DMS 273 (cell line): ENCODE data around the gene CEMIP2.

ENCODE experiments used
- DNase-seq: peaks from one replicate; lab custom pipeline; 2025; ENCODE audit not compliant: unreplicated experiment; lab: John Stamatoyannopoulos, UW

The CEMIP2 gene

DNA sequence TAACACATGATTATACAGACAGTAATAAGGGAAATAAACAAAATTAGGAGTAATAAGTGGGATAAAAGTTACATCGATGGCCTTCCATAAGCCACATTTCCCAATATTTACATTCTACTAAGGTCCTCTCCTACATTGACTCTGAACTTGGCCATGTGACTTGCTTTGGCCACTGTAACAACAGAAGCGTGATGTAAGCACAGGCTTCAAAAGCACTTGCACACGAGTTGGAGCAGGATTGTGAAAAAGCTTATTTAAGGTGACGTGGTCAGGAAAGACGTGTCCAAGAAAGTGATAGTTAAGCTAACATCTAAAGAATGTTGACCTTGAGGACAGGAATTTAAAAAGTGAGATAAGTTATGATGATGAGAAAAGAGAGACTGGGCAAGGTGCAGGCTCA lies 9.8 kb upstream of the CEMIP2 start:
- DNase-seq: no peak

DNA sequence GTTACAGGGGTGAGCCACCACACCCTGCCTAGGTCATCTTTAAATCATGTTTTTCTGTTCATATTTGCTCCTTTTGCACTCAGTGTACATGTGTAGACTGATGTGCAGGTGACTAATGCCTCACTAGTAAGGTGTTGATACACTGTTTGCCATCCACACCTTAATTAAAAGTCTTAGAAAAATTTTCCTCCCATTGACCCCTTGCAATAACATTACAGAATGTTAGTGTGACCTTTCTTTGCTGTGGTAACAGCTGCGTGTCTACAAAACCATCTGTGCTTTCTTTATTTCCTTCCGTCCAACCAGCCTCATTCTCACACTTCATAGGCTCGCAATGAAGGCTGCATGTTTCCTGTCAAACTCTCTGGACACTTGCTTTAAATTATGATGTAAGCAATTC lies 6.6 kb upstream of the CEMIP2 start:
- DNase-seq: peak; percentile 57

DNA sequence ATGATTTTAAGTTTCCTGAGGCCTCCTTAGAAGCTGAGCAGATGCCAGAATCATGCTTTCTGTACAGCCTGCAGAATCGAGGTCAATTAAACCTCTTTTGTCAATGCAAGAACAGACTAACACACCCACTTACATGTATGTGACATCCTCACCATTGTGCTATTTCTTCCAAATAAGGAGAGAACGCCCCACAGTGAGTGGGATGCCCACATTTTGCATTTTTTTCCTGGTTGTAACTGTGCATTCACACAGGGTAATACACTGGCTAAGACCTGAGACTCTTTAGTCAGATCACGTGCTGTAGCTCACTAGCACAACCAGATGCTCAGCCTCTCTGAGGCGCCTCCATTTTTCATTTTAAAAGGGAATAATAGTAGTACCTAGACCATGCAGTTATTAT lies 4.4 kb upstream of the CEMIP2 start:
- DNase-seq: no peak

DNA sequence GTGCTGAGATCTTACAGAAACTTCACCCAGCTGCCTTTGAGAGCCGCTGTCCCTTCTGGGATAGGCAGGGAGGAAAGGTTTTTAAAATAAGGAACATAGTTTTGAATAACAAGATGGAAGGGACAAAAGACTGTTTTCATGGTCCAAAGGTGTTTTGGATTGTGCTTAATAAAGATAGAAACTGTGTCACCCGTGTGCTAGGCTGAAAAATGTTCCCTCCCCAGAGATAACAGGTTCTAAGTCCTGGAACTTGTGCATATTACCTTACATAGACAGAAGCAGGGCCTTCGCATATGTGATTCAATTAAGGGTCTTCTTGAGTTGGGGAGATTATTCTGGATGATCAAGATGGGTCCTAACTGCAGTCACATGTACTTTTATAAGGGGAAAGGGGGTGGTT lies 1.9 kb upstream of the CEMIP2 start:
- DNase-seq: no peak

DNA sequence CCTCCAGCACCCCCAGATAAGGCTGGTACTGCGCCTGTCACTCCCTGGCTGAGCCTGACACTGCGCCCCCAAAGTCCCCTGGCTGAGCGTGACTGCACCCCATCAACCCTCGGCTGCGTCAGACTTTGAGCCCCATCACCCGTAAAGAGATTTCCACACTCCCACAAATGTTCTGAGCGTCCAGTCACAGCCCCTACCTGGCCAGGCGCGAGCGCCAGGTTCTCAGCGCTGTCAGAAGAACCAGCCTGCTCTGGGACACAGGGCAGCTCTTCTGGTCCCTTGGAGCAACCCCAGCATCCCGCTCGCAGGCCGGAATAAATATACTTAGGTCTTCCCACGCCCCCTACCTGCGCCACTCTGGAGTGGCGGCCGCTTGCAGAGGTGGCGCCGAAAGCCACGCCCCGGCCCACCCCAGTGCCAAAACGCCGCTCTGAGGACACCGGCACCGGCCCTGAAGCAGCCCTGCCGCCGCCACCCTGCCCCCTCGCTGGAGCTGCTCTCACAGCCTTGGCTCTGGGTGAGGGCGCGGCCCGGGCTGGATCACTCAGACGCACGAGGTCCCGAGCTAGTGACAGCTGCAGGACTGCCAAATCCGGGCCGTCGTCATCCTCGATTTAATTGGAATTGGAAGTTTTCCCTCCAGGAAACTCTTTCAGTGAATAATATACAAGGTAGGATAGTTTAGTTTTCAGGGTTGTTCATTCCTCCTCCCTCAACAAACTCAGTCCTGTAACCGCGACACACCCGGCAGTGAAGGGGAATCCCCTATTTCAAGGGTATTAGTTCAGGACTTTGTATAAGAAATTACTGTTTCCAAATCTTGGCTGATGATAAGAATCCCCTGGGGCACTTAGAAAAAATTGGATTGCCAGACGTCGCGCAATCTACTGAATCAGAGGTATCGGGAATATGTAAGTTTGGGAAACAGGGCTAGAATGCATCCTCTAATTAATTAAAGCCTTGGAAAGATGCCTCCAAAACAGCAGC lies 1.2 kb upstream of the CEMIP2 start:
- DNase-seq: peak; percentile 91

DNA sequence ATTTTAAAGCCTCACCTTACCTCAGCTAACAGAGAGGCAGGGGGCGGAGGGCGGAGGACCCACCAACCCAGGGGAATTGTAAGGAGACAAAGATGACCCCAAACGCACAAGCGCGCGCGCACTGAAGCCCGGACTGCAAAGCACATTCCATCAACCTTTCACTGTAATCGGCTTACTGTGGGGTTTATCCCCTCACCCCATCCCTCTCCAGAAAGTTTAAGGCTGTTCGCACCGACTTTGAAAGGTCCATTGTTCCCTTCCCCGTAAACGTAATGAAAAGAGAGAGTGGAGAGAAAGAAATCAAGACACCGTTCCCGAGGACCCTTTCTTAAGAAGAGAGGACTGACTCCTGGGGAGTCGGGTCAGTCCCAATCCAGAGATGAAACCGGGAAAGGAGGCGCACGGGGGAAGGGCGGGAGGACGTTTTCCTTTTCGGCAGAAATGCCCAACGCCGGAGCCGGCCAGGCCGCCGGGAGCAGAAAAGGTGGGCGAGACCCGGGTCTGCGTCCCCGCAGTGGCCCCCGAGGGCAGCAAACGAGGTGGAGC lies 464 bp downstream of the CEMIP2 start:
- peak; percentile 55 for DNase-seq

DNA sequence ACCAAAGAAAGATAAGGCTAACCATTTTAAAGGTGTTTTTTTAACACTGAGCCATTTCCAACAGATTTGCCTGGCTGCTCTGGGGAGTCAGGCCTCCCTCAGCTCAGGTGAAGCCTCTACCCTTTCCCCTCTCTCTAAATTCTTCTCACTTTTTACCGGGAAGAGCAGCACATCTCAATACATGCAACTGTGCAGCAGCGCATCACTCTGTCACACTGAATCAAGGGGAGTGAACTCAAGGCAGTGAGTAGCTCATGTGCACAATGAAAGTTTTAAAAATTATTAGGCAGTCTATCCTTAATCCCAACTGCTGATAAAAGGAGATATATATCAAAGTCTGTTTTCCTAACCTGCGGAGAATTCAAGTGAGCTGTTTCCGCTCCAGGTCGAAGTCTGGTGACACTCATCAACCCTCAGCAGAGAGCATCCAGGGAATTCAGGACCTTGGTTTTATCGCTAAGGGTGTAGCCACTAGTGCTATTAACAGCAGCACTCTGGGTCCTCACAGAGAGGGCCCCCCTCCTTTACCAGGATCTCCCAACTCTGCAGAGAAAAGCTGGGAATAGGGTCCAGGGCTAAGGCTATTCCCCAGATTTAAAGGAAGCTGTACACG lies 1.0 kb downstream of the CEMIP2 start:
- DNase-seq: peak; percentile 39

DNA sequence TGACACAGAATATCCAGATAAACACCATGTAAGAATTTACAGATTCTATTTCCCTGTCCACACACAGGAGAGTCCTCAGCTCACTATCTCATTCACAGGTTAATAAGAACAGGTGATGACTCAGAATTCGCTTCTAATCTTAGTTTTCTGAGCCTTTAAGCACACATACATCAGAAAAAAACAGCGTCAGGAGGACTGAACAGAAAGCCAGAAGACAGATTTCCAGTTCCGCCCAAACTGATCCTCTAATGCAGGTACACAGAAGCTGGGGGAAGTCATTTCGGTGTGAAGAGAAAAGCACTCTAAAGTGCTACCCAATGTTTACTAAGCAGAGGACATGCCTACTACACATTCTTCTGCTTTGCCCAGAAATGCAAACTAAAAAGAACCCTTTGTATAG lies 1.6 kb downstream of the CEMIP2 start:
- DNase-seq: no peak

DNA sequence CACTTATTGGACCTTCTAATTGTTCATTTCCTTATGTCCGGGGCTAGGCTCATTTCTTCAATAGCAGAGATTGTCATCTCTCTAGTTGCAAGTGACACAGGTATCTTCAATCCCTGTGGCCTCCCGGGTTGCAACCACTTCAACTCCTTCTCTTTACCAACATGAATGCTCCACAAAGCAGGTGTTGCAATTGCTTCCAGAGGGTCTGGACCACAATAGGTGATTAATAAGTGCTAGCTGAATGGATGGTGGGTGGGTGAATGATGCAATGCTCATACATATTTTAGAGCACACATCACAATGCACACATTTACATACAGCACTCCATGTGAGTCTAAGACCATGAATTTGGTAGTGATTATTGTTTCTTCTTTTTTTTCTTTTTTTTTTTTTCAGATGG lies 2.6 kb downstream of the CEMIP2 start:
- no peak for DNase-seq

DNA sequence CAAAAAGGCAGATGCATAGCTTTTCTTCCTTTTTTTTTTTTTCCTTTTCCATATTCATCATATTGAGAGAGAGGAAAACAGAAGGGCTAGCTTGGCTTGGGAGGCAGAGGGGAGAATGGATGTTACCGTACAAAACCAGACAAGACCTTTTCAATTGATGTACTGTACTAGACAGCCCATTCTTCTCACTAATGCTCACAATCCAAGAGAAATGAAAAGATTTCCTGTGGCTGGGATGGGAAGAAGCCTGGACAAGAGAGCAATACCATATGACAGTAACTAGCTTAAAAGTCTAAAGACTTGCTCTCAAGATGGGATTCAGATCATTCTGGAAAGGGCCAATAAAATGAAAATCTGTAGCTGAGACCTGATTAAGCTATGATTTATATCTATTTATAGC lies 3.4 kb downstream of the CEMIP2 start:
- no peak for DNase-seq

DNA sequence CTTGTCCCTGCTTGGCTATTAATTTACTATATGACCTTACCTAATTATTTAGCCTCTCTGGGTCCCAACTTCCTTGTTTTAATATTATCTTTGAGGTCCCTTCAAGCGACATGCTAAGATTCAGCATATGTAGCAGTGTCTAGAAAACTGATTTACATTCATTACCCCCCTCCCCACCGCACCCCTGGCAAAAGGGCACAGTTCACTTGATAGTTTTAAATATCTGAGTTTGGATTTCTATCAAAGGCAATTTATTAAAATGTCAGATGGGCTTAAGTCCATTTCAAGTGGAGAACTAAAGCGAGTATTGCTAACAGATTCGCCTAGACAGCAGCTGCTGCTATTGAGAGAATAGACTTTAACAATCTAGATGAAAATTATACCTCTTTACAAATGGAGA lies 3.9 kb downstream of the CEMIP2 start:
- peak; percentile 26 for DNase-seq

DNA sequence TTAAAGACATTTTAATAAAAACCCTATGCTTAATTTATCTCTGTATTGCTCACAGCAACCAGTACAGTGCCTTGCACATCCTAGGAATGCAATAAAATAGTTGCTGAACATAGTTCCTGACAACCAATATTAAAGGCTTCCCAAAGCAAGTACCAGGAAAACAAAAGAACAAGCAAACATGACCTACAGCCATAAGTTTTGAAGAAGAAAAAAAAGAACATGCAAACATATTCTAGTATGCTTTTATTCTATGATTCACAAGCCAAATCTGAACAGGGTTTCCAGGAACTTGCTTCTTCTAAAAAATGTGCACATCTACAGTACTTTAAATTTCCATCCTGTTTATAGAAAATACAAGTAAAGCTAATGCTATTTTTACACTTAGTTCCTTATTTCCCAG lies 4.5 kb downstream of the CEMIP2 start:
- DNase-seq: no peak

DNA sequence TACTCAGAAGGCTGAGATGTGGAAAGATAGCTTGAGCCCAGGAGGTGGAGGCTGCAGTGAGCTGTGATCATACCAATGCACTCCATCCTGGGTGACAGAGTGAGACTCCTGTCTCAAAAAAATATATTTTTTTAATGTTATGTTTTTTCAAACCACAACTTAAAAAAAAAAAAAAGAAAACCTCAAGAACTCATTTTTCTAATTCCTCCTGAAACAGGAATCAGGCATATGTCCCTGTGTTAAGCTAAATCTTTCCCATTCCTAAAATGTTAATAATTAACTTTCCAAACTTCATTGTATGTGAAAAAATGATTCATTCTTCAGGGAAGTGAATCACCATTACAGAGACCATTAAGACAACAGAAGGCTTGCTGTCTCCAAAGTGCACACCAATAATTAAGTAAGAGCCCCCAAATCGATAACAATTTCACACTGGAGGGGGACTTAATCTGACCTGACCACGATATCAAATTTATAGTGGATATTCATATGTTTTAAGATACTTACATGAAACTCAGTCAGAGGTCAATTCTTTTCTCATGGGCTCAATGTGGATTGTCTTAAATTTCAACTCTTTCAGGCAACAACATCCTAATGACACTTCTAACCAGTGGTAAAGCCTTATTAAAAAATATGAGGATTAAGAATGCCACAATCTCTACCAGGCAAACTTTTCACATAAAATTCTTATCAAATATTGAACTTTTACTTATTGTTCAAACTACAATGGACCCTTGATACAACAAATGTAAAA lies 5.2 kb downstream of the CEMIP2 start:
- DNase-seq: no peak

DNA sequence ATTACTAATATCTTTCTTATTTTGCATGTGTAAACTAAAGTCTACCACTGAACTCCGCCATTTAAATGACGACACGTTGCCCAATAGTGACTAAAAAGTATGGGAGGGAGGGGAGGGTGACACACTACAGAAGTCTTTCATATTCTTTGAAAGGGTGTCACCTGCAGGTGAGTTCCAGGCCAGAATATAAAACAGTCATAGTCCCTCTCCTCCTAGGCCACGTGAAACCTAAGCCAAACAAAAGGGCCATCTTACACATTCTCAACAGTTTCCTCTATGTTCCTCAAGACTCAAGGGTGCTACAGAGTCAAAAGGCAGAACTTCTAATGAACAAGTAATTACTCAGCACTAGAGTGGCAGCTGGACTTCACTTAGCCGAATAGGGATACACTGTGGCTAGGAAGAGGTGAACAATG lies 6.4 kb downstream of the CEMIP2 start:
- no peak for DNase-seq

DNA sequence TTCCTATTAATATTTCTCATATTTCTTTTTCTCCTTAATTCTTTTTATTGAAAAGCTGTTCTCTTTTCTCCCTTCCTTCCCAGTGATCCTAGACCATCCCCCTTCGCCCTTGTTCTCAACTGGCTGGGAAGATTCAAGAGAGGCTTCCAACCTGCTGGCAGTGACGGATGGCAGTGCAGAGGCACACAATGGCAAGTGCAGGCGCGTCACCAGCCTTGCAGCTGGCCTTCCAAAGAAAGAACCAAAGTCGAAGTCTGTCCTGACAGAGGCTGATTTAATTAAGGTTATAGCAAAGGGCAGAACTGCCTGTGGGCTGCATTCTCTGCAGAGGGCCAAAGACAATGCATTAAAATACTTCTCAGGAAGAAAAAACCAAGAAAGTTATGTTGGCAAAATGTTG lies 7.4 kb downstream of the CEMIP2 start:
- DNase-seq: peak; percentile 68

DNA sequence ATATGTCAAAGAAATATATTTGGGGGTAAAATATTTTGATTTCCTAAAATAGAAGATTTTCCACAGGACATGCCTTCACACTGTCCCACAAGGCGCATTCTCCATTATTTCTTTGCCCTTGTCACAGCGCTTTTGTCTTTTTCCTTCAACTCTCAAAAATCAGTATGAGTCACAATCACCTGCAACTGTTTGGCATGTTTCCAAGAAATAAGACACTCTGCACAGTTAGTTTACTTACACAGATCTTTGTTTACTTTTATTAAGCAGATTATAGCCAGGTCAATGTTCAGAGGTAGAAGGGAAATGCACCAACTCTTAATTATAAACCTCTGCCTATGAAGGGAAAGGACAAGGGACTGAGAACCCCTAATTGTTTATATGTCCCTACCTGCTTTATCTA lies 9.5 kb downstream of the CEMIP2 start:
- peak; percentile 59 for DNase-seq

DNA sequence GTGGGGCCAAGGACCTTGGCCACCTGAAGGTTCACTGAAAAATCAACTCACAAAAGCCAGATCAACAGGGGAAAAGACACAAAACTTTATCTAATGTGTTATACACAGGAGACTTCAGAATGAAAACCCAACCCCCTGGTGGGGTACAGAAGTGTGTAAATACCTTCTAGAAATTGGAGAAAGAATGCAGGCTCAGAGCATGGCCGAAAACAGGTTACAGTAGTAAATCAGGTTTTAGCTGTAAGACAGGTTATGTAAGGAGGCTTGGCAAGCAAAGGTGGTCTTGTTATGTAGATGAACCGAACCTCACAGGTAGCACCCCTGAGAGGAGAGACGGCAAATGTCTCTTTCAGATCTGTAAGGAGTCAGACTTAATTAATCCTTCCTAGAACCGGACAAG lies 10.0 kb downstream of the CEMIP2 start:
- peak; percentile 37 for DNase-seq

DNA sequence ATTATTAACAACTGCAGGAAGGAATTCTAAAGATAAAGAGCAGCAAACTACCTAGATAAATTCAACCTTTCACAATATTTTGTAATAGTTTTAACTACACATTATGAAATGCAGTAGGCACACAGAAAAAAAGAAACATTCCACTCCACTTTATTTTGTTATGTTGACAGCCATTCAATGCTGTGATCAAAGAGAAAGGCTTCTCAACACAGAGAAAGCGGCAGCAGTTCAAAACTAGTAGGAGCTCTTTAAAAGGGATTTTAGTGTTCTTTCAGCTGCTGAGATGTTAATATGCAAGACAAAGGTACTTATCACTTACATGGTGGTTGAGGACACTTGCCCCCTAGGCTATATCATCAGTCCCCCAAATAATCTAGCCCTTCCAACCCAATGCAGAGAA lies 11.6 kb downstream of the CEMIP2 start:
- no peak for DNase-seq

DNA sequence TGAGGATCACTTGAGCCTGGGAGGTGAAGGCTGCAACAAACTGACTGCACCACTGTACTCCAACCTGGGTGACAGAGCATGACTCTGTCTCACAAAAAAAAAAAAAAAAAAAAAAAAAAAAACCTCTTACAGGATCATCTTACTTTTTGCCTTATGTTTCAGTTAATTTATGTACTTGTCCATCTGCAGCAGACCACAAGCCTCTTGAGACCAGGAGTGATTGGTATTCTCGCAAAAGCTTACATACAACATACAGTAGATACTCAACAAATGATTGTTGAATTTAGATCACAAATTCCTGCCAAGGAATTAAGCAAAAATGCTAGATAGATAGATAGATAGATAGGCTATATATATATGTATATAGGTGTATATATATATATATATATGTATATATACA lies 12.4 kb downstream of the CEMIP2 start:
- peak; percentile 70 for DNase-seq

DNA sequence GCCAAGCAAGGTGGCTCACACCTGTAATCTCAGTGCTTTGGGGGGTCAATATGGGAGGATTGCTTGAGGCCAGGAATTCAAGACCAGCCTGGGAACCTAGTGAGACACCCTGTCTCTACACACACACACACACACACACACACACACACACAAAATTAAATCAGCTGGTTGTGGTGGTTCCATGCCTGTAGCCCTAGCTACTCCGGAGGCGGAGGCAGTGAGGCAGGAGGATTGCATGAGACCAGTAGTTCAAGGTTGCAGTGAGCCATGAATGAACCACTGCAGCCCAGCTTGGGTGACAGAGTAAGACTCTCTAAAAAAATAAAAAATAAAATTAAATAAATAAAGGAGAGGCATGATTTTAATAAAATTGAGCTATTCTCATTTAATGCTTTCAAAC lies 13.1 kb downstream of the CEMIP2 start:
- DNase-seq: no peak

DNA sequence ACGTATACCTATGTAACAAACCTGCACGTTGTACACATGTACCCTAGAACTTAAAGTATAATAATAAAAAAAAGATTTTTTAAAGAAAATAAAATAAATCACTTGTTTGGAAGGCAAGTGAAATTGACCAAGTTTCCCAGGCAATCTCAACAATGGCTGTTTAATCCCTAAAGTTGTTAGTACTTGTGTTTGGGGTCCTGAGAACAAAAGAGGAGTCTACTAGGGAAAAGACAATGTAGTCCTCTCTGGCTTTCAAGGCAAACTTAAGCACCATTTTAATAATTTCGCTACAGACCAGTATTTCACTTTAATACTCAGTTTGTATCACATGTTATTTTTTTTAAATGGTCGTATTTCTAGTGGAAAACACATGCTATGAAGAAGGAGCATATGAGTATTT lies 14.2 kb downstream of the CEMIP2 start:
- DNase-seq: no peak

DNA sequence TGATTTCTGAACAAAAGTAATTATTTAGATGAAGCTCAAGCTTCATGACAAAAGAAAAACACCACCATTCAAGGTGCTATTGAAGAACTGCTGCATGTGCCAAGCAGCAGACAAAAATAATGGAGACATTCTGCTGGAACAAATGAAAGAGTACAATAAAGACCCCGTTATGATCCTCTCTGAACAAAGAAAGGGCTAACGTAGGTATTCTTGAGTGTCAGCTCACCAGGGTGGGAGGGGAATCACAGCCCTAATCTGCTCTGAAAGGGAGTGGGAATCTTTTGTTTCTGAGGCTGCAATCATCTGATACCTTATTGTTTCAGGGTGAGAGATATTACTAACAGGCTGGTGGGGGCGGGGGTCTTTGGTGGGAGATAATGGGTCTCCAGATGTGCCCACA lies 15.4 kb downstream of the CEMIP2 start:
- no peak for DNase-seq
